ENCODE results near the gene TP63. TPM values are rescaled to one million over a fixed set of nuclear protein-coding genes. Genes with fewer than 3 reads are reported as not detected.

TP63 gene
- total and polyA plus RNA-seq, 11 donors: 0.11 to 1.4 (median 0.37) TPM

DNA sequence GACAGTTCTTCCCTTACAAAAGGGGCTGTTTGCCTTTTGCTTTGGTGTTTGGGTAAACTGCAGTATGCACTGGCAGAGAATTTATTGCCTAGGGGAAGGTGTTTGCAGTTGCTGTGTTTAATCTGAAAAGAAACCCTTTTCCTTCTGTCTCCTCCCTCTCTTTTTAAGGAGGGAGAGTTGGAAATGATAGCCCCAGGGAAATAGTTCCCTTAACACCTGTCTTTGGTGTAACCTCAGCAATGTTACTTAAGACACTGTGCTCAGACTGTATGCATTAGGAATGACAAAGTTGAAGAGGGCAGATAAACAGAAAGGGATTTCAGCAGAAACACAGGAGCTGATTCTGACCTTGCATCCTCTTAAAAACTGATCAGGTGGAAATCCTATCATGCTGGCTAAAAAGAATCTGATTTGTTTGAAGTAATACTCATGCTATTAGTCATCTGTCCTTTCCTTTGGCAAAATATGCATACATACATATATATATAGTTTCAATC, 125.4 kb downstream of the TP63 start:
- ATAC-seq (no peak), DNase-seq (no peak)
- intact Hi-C loops (cut with DNase I): no loop called here
- Histone ChIP-seq H3K4me3 (no peak overlapping the region), H3K36me3 (no peaks in the 10 kb centered on the region), H3K4me1 (no peaks in the 10 kb centered on the region), H3K9me3 (peaks cover 0 to 6% (median 0%) of the 10 kb centered on the region in 12 donors), H3K27me3 (no peaks in the 10 kb centered on the region), H3K27ac (no peak overlapping the region)
- TF ChIP-seq POLR2A (IDR thresholded peaks at IDR 0.05): no peak
- TF ChIP-seq, protein P1, sequence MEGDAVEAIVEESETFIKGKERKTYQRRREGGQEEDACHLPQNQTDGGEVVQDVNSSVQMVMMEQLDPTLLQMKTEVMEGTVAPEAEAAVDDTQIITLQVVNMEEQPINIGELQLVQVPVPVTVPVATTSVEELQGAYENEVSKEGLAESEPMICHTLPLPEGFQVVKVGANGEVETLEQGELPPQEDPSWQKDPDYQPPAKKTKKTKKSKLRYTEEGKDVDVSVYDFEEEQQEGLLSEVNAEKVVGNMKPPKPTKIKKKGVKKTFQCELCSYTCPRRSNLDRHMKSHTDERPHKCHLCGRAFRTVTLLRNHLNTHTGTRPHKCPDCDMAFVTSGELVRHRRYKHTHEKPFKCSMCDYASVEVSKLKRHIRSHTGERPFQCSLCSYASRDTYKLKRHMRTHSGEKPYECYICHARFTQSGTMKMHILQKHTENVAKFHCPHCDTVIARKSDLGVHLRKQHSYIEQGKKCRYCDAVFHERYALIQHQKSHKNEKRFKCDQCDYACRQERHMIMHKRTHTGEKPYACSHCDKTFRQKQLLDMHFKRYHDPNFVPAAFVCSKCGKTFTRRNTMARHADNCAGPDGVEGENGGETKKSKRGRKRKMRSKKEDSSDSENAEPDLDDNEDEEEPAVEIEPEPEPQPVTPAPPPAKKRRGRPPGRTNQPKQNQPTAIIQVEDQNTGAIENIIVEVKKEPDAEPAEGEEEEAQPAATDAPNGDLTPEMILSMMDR (IDR thresholded peaks at IDR 0.05): no peak

DNA sequence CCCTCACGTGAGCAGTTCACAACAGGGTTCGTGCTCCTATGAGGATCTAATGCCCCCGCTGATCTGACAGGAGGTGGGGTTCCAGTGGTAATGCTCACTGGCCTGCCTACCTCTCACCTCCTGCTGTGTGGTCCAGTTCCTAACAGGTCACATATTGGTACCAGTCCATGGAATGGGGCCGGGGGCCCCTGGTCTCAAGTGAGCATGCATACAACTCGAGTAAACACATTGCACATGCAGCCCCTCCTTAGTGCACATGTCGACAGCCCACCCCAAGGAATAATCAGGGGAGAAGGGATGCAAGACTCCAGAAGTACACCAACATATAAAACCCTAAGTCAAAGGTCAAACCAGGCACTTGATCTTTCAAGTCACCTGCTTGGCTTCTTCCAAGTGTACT, 127.0 kb downstream of the TP63 start:
- intact Hi-C loops (cut with DNase I): loop anchor here in 1 of 10 donors (1.0 kb wide), 1 partner anchor 36 kb away; no protein-coding TSS in a partner anchor
- no peak for ATAC-seq
- 87 to 94% (median 92%) methylated on average over 5 to 6 of the region's 6 CpGs for WGBS, 4 donors

DNA sequence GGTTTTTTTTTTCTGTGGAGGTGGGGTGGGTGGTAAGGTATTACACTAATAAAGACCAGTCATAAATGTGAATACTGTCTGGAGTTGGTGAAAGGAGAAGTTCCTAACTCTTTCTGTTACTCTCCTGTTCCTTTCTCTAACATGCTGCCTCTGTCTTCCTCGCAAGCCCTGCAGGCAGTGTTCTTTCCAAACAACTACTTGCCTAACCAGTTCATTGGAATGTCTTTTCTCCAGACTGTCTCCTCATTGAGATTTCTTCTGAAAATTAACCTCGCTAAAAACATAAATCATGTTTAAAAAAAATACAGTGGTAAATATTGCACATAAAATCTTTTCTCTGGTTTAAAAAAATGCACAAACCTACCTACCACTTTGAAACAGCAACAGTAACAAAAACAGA, 135.2 kb downstream of the TP63 start:
- intact Hi-C loops (cut with DNase I): no loop called here
- no peak for DNase-seq
- WGBS, 4 donors: 75 to 83% (median 81%) methylated on average over 2 of the region's 2 CpGs

More for the DNA sequence above, 127.0 kb downstream of the TP63 start:
- H3K4me1 ChIP-seq: no peaks in the 10 kb centered on the region
- no peaks in the 10 kb centered on the region for H3K27me3 ChIP-seq
- no peak for TF ChIP-seq POLR2A (IDR thresholded peaks at IDR 0.05)
- TF ChIP-seq, protein P1 (IDR thresholded peaks at IDR 0.05): no peak
- H3K27ac ChIP-seq: no peak overlapping the region
- DNase-seq: peak in 1 of 5 donors; percentile 54
- H3K4me3 ChIP-seq: no peak overlapping the region
- H3K36me3 ChIP-seq: no peaks in the 10 kb centered on the region
- no peaks in the 10 kb centered on the region for H3K9me3 ChIP-seq

DNA sequence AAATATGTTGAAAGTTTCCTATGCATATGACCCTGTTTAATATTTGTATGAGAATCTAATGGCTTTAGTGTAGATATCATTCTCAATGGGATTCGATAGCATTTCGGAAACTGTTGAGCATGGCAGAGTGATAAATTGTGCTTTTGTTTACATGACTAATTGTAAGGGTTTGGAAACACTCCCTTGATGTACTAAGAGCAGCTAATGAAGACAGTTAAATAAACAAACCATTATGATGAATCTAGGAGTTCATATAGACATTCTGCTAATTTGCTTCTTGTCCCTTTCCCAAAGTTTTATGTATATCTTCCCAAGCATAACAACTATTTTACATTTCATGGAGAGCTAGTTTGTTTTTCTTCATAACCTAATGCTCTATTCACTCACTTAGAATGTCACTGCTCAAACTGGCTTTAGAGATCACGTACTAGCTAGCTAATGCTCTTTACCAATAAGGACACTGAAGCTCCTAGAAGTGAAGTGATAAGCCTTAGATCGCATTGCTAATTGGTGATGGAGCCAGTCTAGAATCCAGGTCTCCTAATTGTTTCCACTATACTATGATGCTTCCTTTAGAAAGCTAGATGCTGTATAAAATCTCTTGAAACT, 140.8 kb downstream of the TP63 start:
- Histone ChIP-seq H3K27me3 (no peaks in the 10 kb centered on the region), H3K36me3 (no peaks in the 10 kb centered on the region), H3K4me1 (peaks cover 0 to 3% (median 0%) of the 10 kb centered on the region in 12 donors), H3K9me3 (no peaks in the 10 kb centered on the region), H3K27ac (no peak overlapping the region), H3K4me3 (no peak overlapping the region)
- WGBS, 4 donors: 83 to 92% (median 91%) methylated on average over 4 of the region's 4 CpGs
- DNase-seq: no peak
- TF ChIP-seq, protein P1 (IDR thresholded peaks at IDR 0.05): no peak
- TF ChIP-seq POLR2A (IDR thresholded peaks at IDR 0.05): no peak
- intact Hi-C loops (cut with DNase I): no loop called here
- ATAC-seq: no peak

More for the DNA sequence above, 135.2 kb downstream of the TP63 start:
- Histone ChIP-seq H3K36me3 (no peaks in the 10 kb centered on the region), H3K4me3 (no peak overlapping the region), H3K9me3 (no peaks in the 10 kb centered on the region), H3K27me3 (no peaks in the 10 kb centered on the region), H3K27ac (no peak overlapping the region), H3K4me1 (no peaks in the 10 kb centered on the region)
- ATAC-seq: no peak
- TF ChIP-seq POLR2A (IDR thresholded peaks at IDR 0.05): no peak
- TF ChIP-seq, protein P1 (IDR thresholded peaks at IDR 0.05): no peak
